Measurements from ENCODE around the gene IFT88.
A peak's percentile ranks its signal among the peaks of the same experiment; 100 is the strongest.

The IFT88 gene

DNA sequence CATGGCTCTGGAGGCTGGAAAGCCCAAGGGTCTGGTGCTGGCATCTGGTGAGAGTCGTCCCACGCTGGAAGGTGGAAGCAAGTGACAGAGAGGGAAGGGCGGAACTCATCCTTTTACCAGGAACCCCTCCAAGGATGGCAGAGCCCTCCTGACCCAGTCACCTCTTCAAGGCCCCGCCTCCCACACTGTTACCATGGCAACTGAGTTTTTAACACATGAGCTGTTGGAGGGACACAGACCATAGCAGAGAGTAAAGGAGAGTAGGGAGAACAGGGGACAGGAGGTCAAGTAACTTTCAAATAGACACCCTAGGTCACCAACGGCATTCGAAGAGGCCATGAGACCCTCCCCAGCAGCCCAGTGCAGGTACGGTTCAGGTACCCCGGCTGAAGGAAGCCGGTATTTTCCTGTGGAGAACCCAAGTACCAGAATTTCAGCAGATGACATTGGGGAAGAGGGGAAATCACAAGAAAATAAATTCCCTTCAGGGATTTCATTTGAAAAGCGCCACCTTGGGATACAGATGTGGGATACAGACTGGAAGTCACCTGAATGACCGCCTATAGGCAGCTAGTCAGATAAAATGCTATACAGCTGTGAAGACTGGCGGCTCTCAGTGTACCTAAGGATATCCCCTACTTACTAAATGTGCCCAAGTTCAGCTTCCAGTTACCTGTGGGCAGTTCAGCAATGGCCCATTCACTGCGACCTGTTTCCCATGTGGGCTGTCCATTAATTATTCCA is 144.5 kb downstream of the IFT88 start:
- intact Hi-C loops (cut with DNase I) = loop anchor here (2.0 kb wide), 4 partner anchors 117 to 217 kb away; no protein-coding TSS in a partner anchor
- DNase-seq = no peak

DNA sequence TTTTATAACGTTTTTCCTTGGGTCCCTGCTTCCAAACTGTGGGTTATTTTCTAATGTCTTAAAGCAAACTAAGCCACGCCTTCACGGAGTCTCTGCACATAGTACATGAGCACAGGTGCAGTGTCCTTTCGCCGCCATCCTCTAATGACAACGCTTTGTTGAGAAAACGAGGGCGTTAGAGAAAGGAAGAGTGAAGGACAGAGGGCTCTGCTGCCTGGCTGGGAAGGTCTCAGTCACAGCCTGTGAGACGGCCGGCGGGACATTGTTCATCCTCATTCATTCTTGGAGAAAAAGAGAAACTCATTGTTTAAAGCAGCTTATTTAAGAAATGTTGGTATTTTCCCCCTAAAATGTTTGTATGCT is 146.0 kb downstream of the IFT88 start:
- DNase-seq = peak in 1 of 10 donors; percentile 73
- intact Hi-C loops (cut with DNase I) = loop anchor here (2.0 kb wide), 4 partner anchors 116 to 218 kb away; no protein-coding TSS in a partner anchor

DNA sequence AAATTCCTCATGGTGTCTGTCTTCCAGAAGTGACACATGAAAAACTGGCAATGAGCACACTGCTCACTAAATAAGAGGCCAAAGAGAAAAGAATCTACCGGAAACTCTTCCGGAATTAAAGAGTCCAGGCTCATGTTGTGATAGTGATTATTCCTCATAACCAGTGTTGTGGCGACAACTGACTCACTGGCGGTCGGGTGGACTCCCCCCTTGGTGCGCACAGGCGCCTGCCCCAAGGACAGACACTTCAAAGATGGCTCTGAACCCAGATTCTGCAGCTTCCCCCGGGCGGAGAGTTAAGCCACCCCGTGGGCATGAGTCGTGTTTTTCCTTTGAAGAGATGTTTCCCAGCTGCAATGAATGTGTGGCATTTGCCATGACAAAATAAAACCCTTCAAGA is 146.8 kb downstream of the IFT88 start:
- DNase-seq = peak in 4 of 10 donors; percentile 36 to 88 (median 42)
- intact Hi-C loops (cut with DNase I) = loop anchor here (2.0 kb wide), 4 partner anchors 115 to 219 kb away; no protein-coding TSS in a partner anchor

DNA sequence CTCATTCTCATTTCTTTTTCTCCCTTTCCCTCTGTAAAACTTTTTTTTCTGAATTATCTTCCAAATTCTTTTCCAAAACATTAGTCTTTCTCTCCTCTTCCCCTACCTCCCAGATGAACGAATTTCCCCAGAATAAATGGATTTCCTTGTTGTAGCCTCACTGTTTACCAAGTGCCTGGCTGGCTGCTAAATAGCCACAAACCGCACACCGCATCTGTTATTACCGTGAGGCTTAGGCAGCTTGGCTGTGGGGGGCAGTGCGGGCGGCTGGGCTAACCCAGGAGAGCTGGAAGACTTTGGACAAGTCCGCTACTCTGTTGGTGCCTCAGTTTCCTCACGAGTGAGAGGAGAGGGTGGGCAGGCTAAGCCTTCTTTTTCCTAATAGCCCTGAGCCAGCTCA is 147.2 kb downstream of the IFT88 start:
- intact Hi-C loops (cut with DNase I) = no loop called here
- DNase-seq = no peak

DNA sequence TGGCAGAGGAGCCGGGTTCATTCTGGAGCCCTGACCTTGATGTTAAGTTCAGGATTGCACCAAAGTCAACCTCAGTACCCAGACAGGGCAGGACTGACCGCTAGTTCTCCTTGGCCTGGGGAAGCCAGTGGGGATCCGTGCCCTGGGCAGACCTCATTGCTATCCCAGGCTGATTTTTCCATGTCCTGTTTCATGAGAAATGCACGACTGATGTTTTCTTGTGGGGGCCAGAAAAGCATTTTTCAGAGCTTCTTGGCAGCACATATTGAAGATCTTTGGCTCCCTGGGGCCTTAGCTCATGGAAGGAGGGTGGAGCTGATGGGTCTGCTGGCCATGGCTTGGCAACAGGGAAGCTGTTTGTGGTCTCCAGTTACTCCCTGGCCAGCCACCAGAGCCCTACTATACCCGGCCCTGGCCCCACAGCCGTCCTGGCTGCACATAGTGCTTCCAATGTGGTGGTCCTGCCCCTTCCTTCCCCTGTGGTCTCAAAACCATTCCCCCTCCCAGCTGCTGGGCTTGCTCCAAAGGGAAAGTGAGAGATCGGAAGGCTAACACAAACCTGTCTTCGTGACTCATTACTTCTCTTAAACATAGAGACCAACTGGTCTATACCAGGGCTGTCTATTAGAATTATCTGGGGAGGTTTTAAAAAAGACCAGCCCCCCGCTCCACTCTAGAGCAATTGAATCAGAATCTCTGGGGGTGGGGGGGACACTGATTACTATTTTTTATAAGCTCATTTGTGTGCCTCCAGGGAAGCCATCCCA is 147.8 kb downstream of the IFT88 start:
- intact Hi-C loops (cut with DNase I) = no loop called here
- DNase-seq = no peak

GRCh38 chr13:20715330-20715712 is 148.4 kb downstream of the IFT88 start:
- intact Hi-C loops (cut with DNase I) = no loop called here
- no peak for DNase-seq

- intact Hi-C loops (cut with DNase I) = no loop called here
- peak in 1 of 10 donors; percentile 39 for DNase-seq
These were observed 150.0 kb downstream of the IFT88 start for GRCh38 chr13:20716951-20717350.

GRCh38 chr13:20717581-20718542 is 150.9 kb downstream of the IFT88 start:
- intact Hi-C loops (cut with DNase I) = no loop called here
- no peak for DNase-seq

DNA sequence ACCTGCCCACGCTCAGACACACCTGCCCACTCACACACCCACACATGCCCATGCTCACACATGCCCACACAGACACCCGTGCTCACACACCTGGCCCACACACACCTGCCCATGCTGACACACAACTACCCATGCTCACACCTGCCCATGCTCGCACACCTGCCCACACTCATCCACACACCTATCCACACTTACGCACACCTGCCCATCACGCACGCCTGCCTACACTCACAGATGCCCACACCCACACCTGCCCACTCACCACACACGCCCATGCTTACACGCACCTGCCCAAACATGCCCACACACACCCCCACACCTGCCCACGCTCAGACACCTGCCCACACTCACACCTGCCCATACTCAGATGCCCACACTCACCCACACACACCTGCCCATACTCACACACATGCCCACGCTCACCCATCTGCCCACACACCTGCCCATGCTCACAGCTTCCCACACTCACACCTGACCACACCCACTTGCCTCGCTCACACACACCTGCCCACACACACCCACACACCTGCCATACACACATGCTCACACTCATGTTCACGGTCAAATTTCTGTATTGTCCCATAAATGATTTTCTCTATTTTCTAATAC is 152.1 kb downstream of the IFT88 start:
- peak in 1 of 10 donors; percentile 62 for DNase-seq
- intact Hi-C loops (cut with DNase I) = no loop called here

- DNase-seq = no peak
- intact Hi-C loops (cut with DNase I) = no loop called here
These were observed 152.8 kb downstream of the IFT88 start for GRCh38 chr13:20719783-20720182.

DNA sequence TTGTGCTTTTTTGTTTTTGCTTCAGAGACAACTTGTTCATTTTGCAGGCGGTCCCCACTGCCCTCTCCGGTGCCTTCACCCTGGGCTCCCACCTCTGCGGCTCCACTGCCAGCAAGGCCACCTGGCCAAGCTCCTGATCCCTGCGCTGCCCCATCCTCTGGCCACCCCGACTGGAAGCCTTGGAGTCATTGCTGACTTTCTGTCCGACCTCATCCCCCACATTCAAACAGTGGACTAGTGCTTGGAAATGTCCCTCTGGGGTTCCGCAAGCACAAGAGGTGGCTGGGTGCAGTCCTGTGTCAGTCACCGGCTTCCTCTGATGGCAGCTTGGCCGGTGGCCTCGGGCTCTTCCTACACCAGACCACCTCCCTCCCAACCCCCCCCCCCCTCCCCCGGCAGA is 153.5 kb downstream of the IFT88 start:
- DNase-seq = peak in 1 of 10 donors; percentile 73
- intact Hi-C loops (cut with DNase I) = no loop called here

DNA sequence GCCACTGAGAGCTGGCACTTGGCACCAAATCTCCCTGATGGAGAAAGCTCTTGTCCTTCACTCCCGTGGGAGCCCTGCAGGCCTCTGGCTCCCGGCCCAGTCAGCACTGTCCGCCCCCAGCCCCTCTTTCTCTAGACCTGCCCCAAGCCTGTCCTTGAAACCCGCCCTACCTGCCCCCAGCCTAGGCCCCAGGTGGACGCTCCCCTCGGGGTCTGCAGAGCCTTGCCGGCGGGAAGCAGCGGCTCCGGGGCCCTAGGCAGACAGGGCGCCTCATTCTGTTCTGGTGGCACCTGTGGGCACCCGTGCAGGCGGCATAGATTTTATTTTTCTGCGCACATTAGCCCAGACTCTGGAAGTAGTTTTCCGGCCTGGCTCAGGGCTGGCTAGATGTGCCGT is 154.1 kb downstream of the IFT88 start:
- peak in 1 of 10 donors; percentile 79 for DNase-seq
- intact Hi-C loops (cut with DNase I) = no loop called here

- intact Hi-C loops (cut with DNase I) = no loop called here
- peak in 5 of 10 donors; percentile 42 to 92 (median 61) for DNase-seq
These were observed 154.7 kb downstream of the IFT88 start for GRCh38 chr13:20721454-20722357.

DNA sequence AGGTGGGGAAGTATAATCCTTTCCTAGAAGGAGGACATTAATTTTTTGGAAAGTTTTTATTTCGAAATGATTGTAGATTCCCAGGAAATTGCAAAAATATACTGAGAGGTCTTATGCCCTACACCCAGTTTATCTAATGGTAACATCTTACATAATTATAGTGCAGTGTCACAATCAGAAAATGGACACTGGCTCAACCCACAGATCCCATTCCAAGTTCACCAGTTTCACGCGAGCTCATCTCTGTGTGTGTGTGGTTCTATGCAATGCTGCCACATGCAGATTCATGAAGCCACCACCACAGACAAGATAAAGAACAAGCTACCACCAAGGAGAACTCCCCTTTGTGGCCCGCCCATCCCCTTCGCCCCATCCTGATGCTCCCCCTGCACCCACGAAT is 160.9 kb downstream of the IFT88 start:
- intact Hi-C loops (cut with DNase I) = no loop called here
- no peak for DNase-seq

DNA sequence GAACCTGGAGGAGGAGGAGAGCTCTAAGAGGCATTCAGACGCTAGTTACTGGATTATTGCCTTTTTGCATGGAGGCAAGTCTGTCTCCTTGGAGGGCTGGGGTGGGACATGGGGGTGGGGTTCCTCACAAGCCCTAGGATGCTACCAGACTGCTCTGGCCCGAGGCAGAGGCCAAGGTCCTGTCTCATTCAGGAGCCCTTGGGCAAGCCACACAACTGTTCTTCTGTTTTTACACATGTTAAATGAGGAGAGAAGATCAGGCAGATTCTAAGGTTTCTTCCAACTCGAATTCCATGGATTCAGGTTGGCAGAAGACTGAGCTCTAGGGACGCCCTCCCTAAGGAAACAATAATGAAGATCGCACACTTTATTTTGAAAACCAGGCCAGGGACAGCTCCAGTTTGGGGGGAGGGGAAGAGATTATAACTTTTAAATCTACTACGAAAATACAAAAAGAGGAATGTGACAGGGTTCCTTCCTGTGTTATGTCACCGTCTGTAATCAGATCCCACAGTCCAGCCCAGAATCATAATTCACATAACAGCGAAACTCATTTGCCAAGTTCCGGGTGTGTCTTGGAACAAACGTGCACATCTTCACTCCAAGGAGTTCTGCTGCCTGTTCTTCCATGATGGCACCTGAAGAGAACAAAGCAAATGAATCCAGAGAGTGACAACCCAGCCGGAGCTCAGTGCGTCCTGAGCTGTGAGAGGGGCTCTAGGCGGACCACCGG is 161.8 kb downstream of the IFT88 start:
- peak in 1 of 10 donors; percentile 33 for DNase-seq

DNA sequence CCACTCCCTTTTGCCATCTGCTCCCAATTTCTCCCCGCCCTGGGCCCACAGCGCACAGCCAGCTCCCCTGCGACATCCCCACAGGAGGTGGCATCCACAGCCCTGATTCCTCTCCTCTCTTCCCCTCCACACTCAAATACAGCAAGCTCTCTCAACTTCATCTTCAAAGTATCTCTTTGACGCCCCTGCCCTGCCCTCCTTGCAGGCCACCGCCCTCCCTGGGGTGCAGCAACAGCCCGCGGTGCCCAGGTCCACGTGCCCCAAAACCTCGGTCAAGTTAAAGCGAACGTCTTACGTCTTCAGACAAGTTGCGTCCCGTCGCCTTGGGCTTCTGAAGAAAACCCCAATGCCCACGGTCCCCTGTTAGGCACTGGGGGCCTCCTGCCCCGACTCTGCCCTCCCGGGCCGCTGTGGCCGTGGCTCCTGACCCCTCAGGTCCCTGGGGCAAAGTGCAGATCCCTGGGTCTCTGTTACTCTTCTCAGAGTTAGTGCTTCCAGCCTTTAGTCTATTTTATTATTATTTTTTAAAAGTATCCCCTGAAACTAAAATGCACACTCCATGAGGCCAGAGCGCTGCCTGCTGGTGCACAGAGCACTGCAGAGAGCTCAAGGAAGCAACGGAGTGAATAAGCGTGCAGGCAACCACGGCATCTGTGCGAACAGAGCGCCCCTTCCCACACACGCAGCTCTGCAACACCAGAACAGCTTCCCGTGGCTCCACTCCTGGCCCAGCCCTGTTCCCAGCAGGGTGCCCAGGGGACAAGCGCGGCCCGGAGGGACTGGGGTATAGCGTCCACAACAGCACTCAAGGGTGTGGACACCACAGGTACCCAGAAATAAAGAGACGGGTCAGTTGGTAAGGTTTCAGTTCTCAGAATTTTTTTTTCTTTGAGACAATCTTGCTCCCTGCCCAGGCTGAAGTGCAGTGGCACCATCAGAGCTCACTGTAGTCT is 163.0 kb downstream of the IFT88 start:
- intact Hi-C loops (cut with DNase I) = no loop called here
- peak in 1 of 10 donors; percentile 70 for DNase-seq

More for the DNA sequence above, 161.8 kb downstream of the IFT88 start:
- intact Hi-C loops (cut with DNase I) = no loop called here

DNA sequence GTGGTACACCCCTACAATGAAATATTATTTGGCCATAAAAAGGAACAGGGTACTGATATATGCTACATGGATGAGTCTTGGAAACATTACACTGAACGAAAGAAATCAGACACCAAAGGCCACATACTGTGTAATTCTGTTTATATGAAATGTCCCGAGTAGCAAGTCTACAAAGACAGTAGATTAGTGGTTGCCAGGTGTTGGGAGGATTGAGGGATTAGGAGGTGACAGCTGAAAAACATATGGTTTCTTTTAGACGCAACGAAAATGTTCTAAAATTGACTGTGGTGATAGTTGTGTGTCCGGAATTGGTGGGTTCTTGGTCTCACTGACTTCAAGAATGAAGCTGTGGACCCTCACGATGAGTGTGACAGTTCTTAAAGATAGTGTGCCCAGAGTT is 171.7 kb downstream of the IFT88 start:
- intact Hi-C loops (cut with DNase I) = no loop called here
- no peak for DNase-seq
